Lung (tissue), 12 donors: ENCODE data around the gene ADAT2. TPM values are rescaled to one million over a fixed set of nuclear protein-coding genes. Genes with fewer than 3 reads are reported as not detected.

Experiments
- ATAC-seq: fragments of 200-7000 bp; cut with Tn5 transposase; one replicate; pipeline ENCODE4 v1.9.1; 2020; ENCODE audit warnings: moderate number of reproducible peaks; ENCODE audit not compliant: insufficient read depth, low FRiP score
- DNase-seq, 3 donors: peaks; one replicate each; pipeline ENCODE4 v3.0.0-alpha.2; 2013 to 2017
- H3K27ac ChIP-seq, 2 donors: one replicate each; pipeline ENCODE4 v1.5.1; 2013; ENCODE audit warnings: mild to moderate bottlenecking in 2 of 2, moderate library complexity in 2 of 2, control low read depth in 1 of 2, inconsistent platforms in 1 of 2, low read depth in 1 of 2, low read length in 1 of 2
- H3K27me3 ChIP-seq, 3 donors: one replicate each; pipeline ENCODE4 v1.5.1; 2013; ENCODE audit warnings: low read length in 2 of 3; ENCODE audit not compliant: control insufficient read depth in 3 of 3, insufficient read depth in 3 of 3
- H3K36me3 ChIP-seq, 4 donors: one replicate each; pipeline ENCODE4 v1.5.1; 2013; ENCODE audit warnings: low read length in 4 of 4, mild to moderate bottlenecking in 1 of 4, moderate library complexity in 1 of 4; ENCODE audit not compliant: control insufficient read depth in 4 of 4, insufficient read depth in 4 of 4
- H3K4me1 ChIP-seq, 5 donors: one replicate each; pipeline ENCODE4 v1.5.1; 2013; ENCODE audit warnings: low read length in 5 of 5, mild to moderate bottlenecking in 2 of 5, moderate library complexity in 1 of 5; ENCODE audit not compliant: control insufficient read depth in 5 of 5, insufficient read depth in 5 of 5
- H3K4me3 ChIP-seq: one replicate; pipeline ENCODE4 v1.5.1; 2013; ENCODE audit warnings: mild to moderate bottlenecking, control low read depth, moderate library complexity
- H3K9ac ChIP-seq, 2 donors: one replicate each; pipeline ENCODE4 v1.5.1; 2013; ENCODE audit warnings: low read length in 2 of 2, control low read depth in 1 of 2; ENCODE audit not compliant: insufficient read depth in 1 of 2
- H3K9me3 ChIP-seq, 4 donors: one replicate each; pipeline ENCODE4 v1.5.1; 2013; ENCODE audit warnings: low read length in 3 of 4, mild to moderate bottlenecking in 1 of 4, moderate library complexity in 1 of 4; ENCODE audit not compliant: control insufficient read depth in 4 of 4, insufficient read depth in 3 of 4
- CTCF ChIP-seq: IDR thresholded peaks from 2 replicates; pipeline ENCODE4 v1.5.1; 2012; ENCODE audit warnings: mild to moderate bottlenecking; ENCODE audit errors: control extremely low read depth, extremely low read depth
- WGBS, 2 donors: extraction: QIAGEN DNeasy Blood & Tissue Kit; methylation state at CpG; one replicate each; pipeline ENCODE4 v1.1.7; 2013; 5-methylcytosine and 5-hydroxymethylcytosine counted together
- polyA plus RNA-seq, 2 donors: library from polyadenylated mRNA; stranded (reverse); fragments of 200-250 nt; gene quantifications; one replicate each; pipeline ENCODE4 v1.2.1, GENCODE V29; 2013
- total RNA-seq, 2 donors: library from RNA; depleted of rRNA in 1 of 2; stranded (reverse); fragments of >200 nt in 1 of 2; gene quantifications; one replicate each; pipeline ENCODE4 v1.2.1, GENCODE V29; 2014 to 2021
- donor health status: control.
- donor health status: control.
- donor health status: Bipolar disorder and iron deficiency.
- donor health status: healthy.
- donor health status: DM: yes; HTN: yes; CAD: no.

ADAT2 gene
- total and polyA plus RNA-seq, 4 donors: 3.9 to 11.1 (median 8.6) TPM

- Histone ChIP-seq H3K27me3 (no peaks in the 10 kb centered on the region), H3K36me3 (no peaks in the 10 kb centered on the region), H3K4me1 (peaks cover 0 to 20% (median 8%) of the 10 kb centered on the region in 5 donors), H3K4me3 (no peak overlapping the region), H3K9ac (no peak overlapping the region), H3K27ac (no peak overlapping the region), H3K9me3 (no peaks in the 10 kb centered on the region)
- DNase-seq: no peak
- ATAC-seq: no peak
- TF ChIP-seq CTCF: no peak
- 91% methylated on average over 7 of the region's 7 CpGs for WGBS, 2 donors
Measured at GRCh38 chr6:143402721-143403336, 47.7 kb downstream of the ADAT2 start.

- Histone ChIP-seq H3K27me3 (no peaks in the 10 kb centered on the region), H3K9me3 (no peaks in the 10 kb centered on the region), H3K27ac (peak overlapping the region in 1 of 2 donors; percentile 73), H3K9ac (no peak overlapping the region), H3K4me3 (no peak overlapping the region), H3K4me1 (peaks cover 0 to 30% (median 8%) of the 10 kb centered on the region in 5 donors), H3K36me3 (no peaks in the 10 kb centered on the region)
- WGBS, 2 donors: 77 to 90% methylated on average over 5 of the region's 5 CpGs
- no peak for TF ChIP-seq CTCF
- no peak for DNase-seq
- no peak for ATAC-seq
Measured at GRCh38 chr6:143401636-143402370, 48.7 kb downstream of the ADAT2 start.

- DNase-seq (no peak), ATAC-seq (no peak)
- Histone ChIP-seq H3K9me3 (no peaks in the 10 kb centered on the region), H3K27ac (peak overlapping the region in 1 of 2 donors; percentile 73), H3K4me1 (peaks cover 0 to 31% (median 8%) of the 10 kb centered on the region in 5 donors), H3K9ac (no peak overlapping the region), H3K27me3 (no peaks in the 10 kb centered on the region), H3K4me3 (no peak overlapping the region), H3K36me3 (no peaks in the 10 kb centered on the region)
- no peak for TF ChIP-seq CTCF
- 45 to 56% methylated on average over 1 of the region's 1 CpG for WGBS, 2 donors
Measured at GRCh38 chr6:143401068-143401446, 49.4 kb downstream of the ADAT2 start.
